Neutrophil (primary cell): Measurements from ENCODE around the gene RTP3.
"Not testable (repeated sequence)": the region's sequence is repeated elsewhere in the genome, so short reads cannot be mapped to it uniquely, and the experiment has no call there.

ENCODE experiments used
- H3K27ac ChIP-seq: fragments of 200-600 bp; sonication (generic); 2 replicates; pipeline ENCODE4 v1.5.1; 2016; ENCODE audit warnings: mild to moderate bottlenecking, moderate library complexity
- H3K27me3 ChIP-seq: fragments of 200-600 bp; sonication (generic); 2 replicates; pipeline ENCODE4 v1.6.0; 2016; ENCODE audit warnings: mild to moderate bottlenecking
- H3K36me3 ChIP-seq: fragments of 200-600 bp; sonication (generic); 2 replicates; pipeline ENCODE4 v1.5.1; 2017
- H3K4me1 ChIP-seq, 2 experiments: fragments of 200-600 bp in 1 of 2; sonication (generic) in 1 of 2; 1 replicate in 1 of 2; 2 replicates in 1 of 2; pipeline versions ENCODE4 v1.5.1 to v1.6.1; 2013 to 2016; ENCODE audit warnings: low read depth in 1 of 2, low read length in 1 of 2, mild to moderate bottlenecking in 1 of 2, moderate library complexity in 1 of 2; ENCODE audit not compliant: control insufficient read depth in 1 of 2, insufficient read depth in 1 of 2
- H3K4me3 ChIP-seq, 2 experiments: fragments of 200-600 bp in 1 of 2; sonication (generic) in 1 of 2; 1 replicate in 1 of 2; 2 replicates in 1 of 2; pipeline ENCODE4 v1.5.1; 2013 to 2016; ENCODE audit warnings: low read depth in 1 of 2, low read length in 1 of 2, mild to moderate bottlenecking in 1 of 2, moderate library complexity in 1 of 2
- H3K9me3 ChIP-seq: fragments of 200-600 bp; sonication (generic); 2 replicates; pipeline ENCODE4 v1.5.1; 2016
- TF ChIP-seq, protein P1 (sequence below): fragments of 200-600 bp; sonication (generic); IDR thresholded peaks from 2 replicates; pipeline ENCODE4 v1.5.1; 2016; ENCODE audit warnings: antibody characterized with exemption

Gene RTP3

DNA sequence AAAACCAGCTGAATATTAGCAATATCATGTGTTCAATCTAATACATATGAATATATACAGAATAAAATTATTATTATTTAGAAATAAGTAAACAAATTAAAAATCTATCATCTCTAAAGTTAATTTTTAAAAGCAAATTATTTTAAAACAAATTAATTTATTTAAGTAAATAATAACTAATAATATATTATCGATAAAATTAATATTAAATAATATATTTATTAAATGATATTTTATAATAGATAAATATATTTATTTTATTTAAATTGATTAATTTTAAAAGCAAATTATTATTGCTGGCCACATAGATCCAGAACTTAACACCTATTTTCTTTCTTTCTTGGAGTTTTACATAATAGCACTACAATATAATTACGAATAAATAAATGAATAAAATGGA, 22.2 kb downstream of the RTP3 start:
- H3K4me3 ChIP-seq, result no peak overlapping the region
- TF ChIP-seq, protein P1, sequence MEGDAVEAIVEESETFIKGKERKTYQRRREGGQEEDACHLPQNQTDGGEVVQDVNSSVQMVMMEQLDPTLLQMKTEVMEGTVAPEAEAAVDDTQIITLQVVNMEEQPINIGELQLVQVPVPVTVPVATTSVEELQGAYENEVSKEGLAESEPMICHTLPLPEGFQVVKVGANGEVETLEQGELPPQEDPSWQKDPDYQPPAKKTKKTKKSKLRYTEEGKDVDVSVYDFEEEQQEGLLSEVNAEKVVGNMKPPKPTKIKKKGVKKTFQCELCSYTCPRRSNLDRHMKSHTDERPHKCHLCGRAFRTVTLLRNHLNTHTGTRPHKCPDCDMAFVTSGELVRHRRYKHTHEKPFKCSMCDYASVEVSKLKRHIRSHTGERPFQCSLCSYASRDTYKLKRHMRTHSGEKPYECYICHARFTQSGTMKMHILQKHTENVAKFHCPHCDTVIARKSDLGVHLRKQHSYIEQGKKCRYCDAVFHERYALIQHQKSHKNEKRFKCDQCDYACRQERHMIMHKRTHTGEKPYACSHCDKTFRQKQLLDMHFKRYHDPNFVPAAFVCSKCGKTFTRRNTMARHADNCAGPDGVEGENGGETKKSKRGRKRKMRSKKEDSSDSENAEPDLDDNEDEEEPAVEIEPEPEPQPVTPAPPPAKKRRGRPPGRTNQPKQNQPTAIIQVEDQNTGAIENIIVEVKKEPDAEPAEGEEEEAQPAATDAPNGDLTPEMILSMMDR, result no peak
- H3K27ac ChIP-seq, result no peak overlapping the region
- H3K36me3 ChIP-seq, result no peaks in the 10 kb centered on the region
- no peaks in the 10 kb centered on the region for H3K9me3 ChIP-seq
- H3K4me1 ChIP-seq, result no peaks in the 10 kb centered on the region
- peaks cover 4% of the 10 kb centered on the region for H3K27me3 ChIP-seq

DNA sequence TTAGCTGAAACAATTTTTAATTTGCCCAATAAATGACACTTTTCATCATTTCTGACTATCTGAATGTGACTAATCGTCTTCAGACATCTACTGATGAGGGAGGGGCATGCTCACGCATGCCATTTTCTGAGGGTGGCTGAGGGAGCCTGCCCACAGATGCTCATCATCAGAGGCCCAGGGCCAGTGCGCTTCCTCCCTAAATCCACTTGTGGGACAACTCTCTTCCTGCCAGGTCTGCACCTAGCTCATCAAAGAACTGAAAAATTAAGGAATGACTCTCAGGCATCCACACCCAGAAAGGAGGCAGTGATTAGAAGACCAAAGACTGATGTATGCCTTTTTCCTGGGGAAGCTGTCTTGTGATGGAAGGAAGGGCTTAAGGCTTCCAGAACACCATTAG, 22.8 kb downstream of the RTP3 start:
- Histone ChIP-seq H3K36me3 (no peaks in the 10 kb centered on the region), H3K4me1 (no peaks in the 10 kb centered on the region), H3K4me3 (no peak overlapping the region), H3K9me3 (no peaks in the 10 kb centered on the region), H3K27ac (no peak overlapping the region), H3K27me3 (peaks cover 4% of the 10 kb centered on the region)
- TF ChIP-seq, protein P1, result no peak

DNA sequence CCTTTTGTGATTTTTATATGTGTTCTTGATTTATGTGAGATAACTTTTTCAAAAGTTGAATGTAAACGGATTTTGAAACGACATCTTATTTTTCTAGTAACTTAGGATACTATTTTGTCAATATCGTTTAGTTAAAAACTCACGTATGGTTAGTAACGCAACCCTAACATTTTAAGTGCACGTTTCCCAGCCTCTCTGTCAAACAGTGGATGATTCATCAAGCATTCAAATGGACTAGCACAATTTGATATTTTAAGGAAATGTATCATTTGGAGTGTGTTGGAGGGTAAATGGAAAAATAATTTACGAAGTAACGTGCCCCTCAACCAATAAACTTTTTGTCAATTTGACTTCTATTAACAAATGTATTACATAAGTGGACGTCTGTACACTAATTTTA, 23.3 kb downstream of the RTP3 start:
- TF ChIP-seq, protein P1, result no peak
- Histone ChIP-seq H3K36me3 (no peaks in the 10 kb centered on the region), H3K4me3 (no peak overlapping the region), H3K27me3 (peaks cover 4% of the 10 kb centered on the region), H3K9me3 (no peaks in the 10 kb centered on the region), H3K4me1 (no peaks in the 10 kb centered on the region), H3K27ac (no peak overlapping the region)

DNA sequence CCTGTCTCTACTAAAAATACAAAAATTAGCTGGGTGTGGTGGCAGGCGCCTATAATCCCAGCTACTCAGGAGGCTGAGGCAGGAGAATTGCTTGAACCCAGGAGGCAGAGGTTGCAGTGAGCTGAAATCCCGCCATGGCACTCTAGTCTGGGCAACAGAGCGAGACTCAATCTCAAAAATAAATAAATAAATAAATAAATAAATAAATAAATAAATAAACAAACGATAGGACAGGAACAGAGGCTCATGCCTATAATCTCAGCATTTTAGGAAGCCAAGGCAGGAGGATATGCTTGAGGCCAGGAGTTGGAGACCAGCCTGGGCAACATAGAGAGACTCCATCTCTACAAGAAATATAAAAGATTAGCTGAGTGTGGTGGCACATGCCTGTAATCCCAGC, 24.4 kb downstream of the RTP3 start:
- not testable (repeated sequence) for H3K36me3 ChIP-seq, H3K4me3 ChIP-seq, H3K27ac ChIP-seq, H3K27me3 ChIP-seq, H3K9me3 ChIP-seq, H3K4me1 ChIP-seq

DNA sequence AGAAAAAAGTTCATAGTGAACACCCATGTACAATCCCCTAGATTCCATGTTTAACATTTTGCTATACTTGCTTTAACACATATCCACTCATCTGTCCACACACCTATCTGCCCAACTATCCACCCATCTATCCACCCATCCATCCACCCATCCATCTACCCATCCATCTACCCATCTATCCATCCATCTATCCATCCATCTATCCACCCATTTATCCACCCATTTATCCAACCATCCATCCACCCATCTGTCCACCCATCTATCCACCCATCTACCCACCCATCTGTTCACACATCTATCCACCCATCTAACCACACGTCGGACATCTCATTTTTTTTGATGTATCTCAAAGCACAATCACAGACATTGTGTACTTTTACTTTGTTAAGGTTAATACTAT, 25.8 kb downstream of the RTP3 start:
- TF ChIP-seq, protein P1, result no peak
- H3K4me3 ChIP-seq, result no peak overlapping the region
- peaks cover 4% of the 10 kb centered on the region for H3K27me3 ChIP-seq
- no peak overlapping the region for H3K27ac ChIP-seq
- no peaks in the 10 kb centered on the region for H3K9me3 ChIP-seq
- no peaks in the 10 kb centered on the region for H3K36me3 ChIP-seq
- no peaks in the 10 kb centered on the region for H3K4me1 ChIP-seq

DNA sequence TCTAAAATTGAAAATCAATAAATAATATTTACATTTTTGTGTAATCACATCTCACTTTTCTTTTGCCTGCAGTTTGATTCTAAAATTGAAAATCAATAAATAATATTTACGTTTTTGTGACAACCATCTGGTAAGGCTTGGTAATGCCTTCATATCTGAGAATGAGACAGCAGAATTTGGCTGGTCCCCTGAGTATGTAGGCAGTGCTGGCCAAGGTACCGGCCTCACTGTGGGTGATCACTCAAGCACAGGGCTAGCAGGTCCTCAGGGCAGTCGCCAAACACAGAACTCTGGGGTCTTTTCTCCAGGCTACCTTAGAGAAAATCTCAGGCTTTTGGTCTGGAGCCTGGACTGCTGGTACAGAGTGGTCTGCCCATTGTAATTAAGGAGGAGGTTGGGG, 26.2 kb downstream of the RTP3 start:
- no peak overlapping the region for H3K4me3 ChIP-seq
- H3K4me1 ChIP-seq, result no peaks in the 10 kb centered on the region
- H3K9me3 ChIP-seq, result no peaks in the 10 kb centered on the region
- no peaks in the 10 kb centered on the region for H3K36me3 ChIP-seq
- no peak overlapping the region for H3K27ac ChIP-seq
- H3K27me3 ChIP-seq, result peaks cover 4% of the 10 kb centered on the region
- TF ChIP-seq, protein P1, result no peak
